Activated CD4-positive, alpha-beta T cell treated with anti-CD3 and anti-CD28 coated beads, Interleukin-2, amount 50 U/mL, for 16 hours (primary cell): ENCODE measurements around the gene NOX4.

ENCODE experiments used
- DNase-seq: peaks from one replicate; pipeline ENCODE4 v3.0.0-alpha.2; 2020

The NOX4 gene

DNA sequence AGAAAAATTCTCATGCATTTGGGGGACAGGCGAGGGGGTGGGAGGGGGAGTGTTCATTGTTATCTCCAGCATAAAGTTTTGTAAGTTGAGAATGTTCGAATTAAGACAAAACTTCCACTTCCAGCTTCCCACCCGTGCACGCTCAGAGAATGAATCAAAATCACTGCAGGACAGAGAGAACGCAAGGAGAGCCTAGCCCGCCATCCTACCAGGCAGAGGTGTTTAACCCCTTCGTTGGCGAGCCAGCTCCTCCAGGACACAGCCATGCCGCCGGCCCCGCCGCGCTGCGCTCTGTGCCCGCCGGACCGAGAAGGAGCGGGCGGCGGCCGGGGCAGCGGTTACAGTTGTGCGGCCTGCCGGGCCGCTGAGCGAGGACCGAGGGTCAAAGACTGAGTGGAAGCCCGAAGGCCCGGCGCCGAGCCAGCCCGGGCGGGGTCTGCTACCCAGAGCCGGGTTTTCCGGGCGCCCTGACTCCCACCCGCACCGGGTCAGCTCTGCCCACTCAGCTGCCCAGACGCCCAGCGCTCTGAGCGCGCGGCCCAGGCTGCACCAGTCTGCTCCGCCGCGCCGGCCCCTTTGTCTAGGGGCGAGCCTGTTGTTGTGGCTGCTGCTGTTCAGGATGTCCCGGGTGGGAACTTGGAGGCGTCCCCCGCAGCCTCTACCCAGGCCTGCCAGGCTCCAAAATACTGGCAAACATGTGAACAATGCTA lies at the start of gene NOX4:
Gene NOX4 (minus strand): TSS at position 395 of the 710 bp plus-strand sequence. CDS start 129 bp downstream, at position 266.
- DNase-seq: no peak

DNA sequence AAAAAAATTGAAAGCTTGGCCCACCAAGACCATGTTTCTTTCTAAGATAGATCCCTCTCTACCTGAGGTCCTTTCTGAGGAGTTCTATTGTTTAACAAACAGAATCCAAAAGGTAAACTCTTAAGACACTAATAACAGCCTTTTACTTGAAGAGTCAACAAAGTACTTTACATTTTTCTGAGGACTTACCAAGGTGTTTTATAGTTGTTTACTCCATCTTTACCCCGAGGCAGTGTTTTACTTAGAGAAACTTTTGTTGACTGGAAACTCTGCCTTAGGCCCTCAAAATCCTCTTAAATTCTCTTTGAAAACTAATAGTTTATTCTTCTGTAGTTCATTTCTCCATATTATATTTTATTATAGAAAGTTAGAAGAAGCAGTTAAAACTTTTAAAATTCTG lies 49.7 kb upstream of the NOX4 start:
- DNase-seq: no peak

DNA sequence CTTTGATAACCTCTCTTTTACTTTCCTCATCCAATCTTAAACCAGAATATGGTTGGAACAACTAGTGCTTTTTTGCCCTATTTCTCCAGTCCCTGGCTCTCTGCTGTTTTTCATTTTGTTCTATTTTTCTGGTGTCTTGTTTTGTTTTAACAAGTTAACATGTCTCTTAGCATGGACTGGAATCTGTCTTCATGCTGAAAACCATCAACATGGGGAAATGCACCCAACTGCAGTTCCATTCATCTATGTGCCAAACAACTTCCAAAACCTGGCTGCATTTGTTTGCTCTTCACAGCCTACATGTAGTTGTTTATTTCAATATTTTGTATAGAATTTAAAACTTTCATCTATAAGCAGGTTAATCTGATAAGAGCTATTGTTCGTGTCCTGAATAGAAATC lies 46.8 kb upstream of the NOX4 start:
- DNase-seq: no peak

DNA sequence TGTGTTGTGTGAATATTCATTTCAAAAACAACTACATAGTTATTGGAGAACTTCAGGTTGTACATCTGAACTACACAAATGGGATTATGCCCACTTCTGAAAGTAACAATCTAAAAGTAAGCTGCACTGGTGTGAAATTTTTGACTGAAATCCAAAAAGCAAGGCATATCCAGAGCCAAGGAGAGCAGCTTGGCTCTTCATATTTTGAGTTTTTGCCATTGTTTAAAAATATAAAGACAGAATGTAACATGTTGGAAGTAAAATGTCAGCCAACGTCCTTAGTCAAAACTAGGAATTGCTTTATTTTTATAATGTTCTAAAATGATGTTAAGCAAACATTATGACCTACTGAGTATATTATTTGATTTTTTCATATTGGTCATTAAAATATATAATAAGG lies 45.8 kb upstream of the NOX4 start:
- no peak for DNase-seq

DNA sequence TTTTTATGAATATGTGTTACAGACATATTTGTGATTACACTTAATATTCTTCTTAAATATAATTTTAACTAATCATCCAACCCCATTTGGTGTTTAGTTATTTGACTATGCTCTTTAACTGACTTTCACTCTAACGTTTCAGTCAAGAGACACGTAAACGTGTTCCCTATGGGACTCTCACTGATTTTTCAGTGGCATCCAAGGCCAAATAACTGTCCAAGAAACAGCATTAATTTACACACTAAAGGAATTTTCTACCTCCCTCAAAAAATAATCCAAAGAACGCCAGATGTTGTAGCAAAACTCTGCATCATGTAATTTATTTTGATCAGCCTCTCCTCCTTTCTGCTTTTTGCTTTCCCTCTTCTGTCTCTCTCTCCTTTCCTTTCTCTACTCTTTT lies 44.0 kb upstream of the NOX4 start:
- no peak for DNase-seq

DNA sequence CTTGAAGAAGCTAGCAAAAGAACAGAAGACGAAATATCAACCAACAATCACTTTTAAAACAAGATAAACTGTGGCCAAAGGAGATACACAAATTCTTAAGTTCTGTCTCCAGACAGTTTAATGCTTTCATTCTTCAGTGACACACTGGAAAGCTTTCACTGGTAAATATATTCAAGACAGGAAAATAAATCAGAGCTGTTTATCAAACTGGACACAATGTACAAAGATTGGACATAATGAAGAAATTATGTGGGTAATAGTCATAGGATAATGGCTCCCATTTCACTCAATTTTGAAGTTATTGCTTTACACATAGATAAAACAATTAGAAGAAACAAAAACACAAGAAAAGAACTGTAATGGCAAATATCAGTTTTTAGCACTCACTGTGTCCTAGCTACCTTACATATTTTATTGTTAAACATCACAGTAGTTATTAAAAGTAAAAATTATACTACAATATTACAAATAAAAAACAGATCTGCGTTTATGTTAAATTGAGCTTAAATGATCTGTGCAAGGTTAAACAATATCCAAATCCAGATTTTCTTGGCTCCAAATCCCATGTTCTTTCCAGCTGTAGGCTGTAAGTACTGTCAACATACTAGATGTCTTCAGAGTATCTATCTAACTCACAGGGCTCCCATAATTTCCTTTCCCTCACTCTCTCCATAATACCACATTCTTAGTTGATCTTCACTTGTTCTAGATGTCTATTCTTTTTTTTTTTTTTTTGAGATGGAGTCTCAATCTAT lies 38.6 kb upstream of the NOX4 start:
- DNase-seq: no peak

DNA sequence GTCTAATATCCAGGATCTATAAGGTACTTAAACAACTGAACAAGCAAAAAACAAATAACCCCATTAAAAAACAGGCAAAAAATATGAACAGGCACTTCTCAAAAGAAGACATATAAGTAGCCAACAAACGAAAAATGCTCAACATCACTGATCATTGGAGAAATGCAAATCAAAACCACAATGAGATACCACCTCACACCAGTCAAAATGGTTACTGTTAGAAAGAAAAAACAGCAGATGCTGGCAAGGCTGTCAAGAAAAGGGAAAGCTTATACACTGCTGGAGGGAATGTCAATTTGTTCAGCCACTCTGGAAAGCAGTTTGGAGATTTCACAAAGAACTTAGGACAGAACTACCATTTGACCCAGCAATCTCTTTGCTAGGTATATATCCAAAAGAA lies 30.6 kb upstream of the NOX4 start:
- DNase-seq: no peak

DNA sequence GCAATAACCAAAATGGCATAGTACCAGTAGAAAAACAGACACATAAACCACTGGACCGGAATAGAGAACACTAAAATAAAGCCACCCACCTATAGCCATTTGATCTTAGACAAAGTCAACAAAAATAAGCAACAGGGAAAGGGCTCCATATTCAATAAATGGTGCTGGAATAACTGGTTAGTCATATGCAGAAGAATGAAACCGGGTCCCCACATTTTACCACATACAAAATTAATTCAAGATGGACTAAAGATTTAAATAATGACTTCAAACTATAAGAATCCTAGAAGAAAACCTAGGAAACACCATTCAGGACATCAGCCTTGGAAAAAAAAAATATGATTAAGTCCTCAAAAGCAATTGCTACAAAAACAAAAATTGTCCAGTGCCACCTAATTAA lies 30.1 kb upstream of the NOX4 start:
- DNase-seq: no peak

DNA sequence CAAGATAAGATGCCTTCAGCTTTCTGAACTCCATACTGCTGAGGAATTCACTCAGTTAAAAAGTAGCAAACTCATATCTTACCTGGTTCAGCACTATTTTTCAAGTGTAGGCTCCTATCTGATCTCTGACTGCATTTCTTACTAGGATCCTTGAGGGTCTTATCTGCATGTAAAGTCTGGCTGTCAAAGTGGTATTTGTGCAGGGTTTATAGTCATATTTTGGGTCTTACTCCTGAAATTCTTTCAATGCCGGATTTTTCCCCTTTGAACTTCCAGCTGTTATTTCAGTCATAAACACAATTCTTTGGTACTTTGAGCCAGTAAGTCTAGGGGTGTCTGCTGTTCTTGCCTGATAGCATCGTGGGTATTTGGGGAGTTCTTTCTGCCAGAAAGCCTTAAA lies 25.3 kb upstream of the NOX4 start:
- DNase-seq: no peak

DNA sequence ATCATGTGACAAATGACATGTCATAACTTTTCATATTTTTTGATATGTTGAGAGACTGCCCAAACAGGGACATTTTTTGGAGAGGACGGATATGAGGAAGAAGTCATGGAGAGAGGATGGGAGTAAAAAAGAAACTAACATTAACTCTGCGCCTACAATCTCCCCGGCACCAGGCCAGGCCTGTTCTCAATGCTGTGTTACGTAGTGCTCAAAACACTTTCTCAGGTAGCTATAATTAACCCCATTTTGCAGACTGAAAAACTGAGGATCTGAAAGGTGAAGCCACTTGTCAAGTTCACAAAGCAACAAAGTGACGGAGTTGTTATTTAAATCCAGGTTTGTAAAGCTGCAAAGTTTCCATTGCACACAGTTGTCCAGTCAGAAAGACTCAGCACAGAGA lies 17.4 kb upstream of the NOX4 start:
- no peak for DNase-seq

DNA sequence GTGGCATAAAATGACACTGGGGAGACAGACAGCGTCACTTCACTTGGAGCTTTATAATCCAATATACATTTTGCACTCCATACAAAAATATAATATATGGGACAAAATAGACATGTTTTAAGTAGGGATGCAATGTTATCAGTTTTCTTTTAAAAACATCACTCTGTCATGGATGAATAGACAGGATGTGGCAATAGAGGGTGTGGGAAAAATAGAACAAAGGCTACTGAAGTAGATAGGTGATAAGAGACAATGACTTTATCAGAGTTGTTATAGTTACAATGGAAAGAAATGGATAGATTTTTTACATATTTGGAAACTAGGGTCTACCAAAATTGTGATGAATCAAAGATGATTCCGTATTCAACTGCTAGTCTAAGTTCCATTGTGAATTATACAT lies 13.1 kb upstream of the NOX4 start:
- no peak for DNase-seq

DNA sequence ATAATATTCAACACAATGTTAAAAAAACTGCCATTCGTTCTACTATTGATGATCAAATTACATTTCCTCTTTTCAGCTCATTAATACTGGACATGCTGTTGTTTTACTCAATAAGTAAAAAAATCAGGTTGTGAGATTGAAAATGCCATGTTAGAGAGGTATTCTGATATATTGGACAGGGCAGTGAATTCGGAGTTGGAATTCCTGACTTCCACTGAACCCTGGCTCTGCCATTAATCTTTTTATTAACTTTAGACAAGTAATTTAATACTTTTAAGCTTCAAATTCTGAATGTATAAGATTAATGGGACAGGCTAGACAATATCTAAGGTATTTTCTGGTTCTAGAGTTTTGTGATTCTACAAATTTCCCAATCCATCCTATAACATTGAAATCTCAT lies 12.2 kb upstream of the NOX4 start:
- no peak for DNase-seq

DNA sequence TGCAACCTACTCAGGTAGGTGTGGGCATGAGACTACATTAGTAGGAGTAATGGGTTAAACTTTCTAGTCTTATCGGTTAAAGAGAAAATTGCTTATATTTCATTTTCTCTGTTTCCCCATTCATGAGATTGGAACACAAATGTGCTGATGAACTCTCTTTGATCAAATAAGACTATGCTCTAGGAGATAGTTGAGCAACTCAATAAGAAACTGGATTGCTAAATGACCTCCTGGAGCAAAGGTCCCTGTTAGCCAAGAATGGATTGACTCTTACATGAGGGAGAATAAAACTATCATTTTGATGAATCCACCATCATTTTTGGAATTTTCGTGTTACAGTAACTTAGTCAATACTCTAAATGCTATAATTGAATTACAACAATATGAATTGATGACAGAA lies 11.1 kb upstream of the NOX4 start:
- no peak for DNase-seq

DNA sequence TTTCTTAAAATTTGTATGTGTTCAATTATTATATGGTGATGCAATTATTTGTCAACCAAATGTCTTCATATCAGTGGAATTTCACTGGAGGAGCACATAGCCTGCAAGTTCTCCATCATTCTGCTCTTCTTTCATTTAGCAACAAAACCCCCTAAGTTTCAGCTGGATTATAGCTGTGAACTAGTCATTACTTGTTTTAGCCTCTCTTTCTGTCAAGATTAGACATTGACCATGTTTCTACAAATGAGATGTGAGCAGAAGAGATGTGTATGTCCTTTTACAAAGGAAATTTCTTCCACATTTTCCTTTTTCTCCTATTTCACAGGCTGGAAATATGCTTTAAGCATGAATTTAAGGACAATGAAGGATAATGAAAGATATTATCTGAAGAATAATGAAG lies 9.2 kb upstream of the NOX4 start:
- no peak for DNase-seq

DNA sequence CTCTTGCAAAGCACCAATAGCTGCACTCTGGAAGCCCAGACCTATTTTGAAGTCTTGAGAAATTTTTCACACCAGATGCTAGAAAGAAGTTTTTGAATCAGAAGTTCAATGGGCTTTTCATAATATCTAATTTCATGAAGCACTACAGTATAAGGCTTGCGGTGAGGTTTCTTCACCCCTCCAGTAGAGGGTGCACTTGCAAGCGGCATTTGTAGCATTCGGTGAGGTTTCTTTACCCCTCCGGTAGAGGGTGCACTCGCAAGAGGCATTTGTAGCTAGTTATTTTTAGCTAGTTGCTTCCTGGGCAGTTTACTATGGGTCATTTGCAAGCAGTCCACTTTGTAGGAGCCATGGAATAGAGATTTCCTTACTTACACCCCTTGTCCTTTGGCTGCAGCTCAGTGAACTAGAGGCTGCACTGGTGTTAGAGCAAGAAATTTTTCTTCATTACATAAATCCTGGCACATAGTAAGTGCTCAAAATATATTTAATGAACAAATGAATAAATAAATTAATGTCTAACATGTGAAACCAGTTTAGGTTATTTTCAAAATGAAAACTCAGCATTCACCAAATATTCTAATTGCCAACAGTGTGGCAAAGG lies 7.8 kb upstream of the NOX4 start:
- DNase-seq: no peak

DNA sequence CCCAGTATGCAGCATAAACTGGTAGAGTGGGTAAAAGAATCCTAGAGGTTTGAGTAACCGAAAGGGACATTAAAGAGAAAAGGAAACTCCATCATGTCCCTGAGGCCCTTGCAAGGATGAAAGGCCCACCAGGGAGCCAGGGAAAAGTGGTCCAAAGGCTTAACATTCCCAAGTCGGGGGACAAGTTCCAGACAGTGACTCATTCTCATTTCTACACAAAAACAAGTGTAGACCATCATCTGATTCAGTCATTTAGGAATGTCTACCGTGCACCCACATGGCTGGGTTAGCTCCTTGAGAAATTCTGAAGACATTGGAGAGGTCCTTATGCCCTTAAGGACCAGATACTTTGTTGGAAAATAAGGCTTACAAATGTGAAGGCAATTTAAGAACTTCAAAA lies 4.8 kb upstream of the NOX4 start:
- no peak for DNase-seq

DNA sequence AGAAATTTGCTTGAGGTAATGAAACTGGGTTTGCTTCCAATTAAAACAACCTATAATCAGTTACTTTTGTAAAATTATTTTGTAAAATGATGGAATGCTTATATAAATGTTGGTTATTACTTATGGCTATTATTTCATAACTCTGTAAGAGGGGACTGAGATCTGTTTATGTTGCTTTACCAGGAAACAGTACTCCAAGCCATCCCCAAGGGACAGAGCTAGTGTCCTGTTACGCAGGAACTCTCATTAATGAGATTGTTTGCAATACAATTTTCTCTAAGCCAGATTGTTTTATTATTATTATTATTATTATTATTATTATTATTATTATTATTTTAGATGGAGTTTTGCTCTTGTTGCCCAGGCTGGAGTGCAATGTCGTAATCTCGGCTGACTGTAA lies 2.3 kb upstream of the NOX4 start:
- no peak for DNase-seq

DNA sequence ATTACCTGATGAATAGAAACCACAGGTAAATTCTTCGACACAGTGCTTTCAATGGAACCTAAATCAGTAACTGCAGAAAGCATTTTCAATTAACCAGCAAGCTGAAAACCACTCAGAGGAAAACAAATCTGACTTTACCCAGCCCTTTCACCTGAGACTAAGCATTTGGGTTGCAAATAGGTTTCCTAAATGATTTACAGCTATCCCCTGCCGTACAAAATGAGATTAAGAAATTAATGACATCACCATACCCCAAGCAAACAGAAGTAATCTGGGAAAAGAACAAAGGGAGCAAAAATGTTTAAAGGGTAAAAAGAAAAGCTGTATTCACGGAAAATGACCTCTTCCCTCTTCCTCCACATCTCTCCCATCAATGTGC lies 584 bp downstream of the NOX4 start:
- DNase-seq: no peak

DNA sequence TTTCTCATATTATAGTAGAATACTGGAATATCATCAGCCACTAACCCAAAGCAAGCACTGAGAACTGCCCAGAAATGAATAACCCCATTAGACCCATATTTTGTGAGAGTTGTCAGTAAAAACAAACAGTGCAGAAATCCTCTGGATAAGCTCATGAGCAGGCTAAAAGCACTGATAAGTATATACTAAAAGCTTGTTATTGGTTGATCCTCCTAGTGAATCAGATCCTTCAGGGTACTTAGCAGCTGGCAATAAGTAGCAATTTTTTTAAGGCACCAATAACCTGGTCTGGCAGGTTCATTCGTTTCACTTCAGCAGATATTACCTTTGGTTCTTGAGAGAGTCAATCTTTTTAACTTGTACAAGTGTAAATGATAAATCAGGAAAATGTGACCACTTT lies 1.2 kb downstream of the NOX4 start:
- DNase-seq: no peak

DNA sequence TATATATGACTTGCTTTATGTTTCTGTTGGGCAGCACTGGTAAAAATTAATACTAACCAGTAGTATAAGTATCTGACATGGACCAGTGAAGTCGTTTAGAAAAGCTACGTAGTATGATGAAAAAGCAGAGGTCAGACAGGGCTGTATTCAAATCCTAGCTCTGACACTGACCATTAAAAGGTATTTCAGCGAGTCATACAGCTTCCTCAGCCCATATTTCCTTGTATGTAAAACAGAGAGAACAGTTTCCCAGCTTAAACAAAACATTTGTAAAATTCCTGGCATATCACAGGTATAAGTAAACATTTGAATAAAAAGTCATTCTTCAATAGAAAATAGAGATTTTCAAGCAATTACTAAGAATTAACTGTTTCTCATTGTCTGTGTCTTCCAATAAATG lies 4.2 kb downstream of the NOX4 start:
- no peak for DNase-seq

DNA sequence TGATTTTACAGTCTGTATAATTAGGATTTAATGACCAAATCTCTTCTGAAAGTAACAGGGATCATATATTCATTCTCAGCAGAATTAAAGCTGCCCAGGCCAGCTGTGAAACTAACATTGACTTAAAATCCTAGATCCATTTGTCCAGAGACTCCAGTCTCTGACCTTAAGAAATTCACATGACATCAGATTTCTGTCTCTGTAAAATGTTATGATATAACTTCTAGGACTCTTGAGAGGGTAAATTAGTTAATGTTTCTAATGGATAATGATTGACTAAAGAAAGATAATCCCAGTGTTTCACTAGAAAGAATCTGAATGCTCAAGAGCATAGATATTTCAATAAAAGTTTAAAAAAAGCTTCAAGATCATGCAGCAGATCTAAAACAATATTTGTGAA lies 6.3 kb downstream of the NOX4 start:
- no peak for DNase-seq

DNA sequence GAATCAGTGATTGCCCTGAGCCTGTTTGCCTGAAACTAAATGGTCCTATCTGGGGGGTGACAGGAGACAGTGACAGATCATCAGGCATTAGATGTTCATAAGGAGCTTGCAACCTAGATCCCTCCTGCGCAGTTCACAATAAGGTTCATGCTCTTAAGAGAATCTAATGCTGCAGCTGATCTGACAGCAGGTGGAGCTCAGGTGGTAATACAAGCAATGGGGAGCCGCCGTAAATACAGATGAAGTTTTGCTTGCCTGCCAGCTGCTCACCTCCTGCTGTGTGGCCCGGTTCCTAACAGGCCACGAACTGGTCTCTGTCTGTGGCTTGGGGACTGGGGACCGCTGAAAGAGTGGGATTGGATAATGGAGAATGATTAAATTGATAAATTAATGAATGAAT lies 14.0 kb downstream of the NOX4 start:
- DNase-seq: no peak

DNA sequence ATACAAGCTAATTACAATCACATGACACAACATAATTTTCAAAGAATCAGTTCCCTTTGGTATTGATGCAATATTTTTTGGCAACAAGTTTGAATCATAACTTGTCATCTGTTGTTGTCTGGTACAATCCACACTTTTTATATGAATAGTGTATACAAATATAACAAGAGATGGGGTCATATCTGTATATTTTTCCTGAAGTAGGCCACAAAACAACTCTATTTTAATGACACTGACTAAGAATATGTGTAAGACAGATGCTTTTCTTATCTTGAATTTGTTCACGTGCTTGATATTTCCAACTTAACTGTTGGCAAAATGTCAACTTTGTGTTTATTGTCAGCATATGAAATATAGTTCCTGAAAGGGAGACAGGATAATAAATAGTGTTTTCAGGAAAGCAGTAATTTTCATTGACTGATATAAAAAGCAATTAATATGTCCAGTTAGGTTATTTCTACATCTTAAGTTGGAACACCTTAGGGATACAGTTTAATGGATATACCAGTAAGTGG lies 27.9 kb downstream of the NOX4 start:
- DNase-seq: no peak

DNA sequence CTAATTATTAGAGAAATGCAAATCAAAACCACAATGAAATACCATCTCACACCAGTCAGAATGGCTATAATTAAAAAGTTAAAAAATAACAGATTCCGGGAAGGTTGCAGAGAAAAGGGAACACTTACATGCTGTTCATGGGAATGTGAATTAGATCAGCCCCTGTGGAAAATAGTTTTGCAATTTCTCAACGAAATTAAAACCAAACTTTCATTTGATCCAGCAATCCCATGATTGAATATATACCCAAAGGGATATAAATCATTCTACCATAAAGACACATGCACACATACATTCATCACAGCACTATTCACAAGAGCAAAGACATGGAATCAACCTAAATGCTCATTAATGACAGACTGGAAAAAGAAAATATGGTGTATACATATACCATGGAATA lies 32.5 kb downstream of the NOX4 start:
- DNase-seq: no peak
